Naive thymus-derived CD8-positive, alpha-beta T cell (primary cell): ENCODE results near the gene TIGIT. TPM values are rescaled to one million over a fixed set of nuclear protein-coding genes. Genes with fewer than 3 reads are reported as not detected.

Experiments
- ATAC-seq, 2 donors: fragments of 150-1000 bp; cut with Tn5 transposase in 1 of 2; sonication (Bioruptor Pico), chemical (Tn5 transposase) in 1 of 2; 1 replicate in 1 of 2; 2 replicates in 1 of 2; pipeline ENCODE4 v1.10.0; 2021; ENCODE audit warnings: mild to moderate bottlenecking in 2 of 2, moderate library complexity in 2 of 2
- POLR2A ChIA-PET: fragments of 350-600 bp; sonication (Branson Sonifier 250); formaldehyde crosslinking; loops from one replicate; lab custom pipeline; 2021; ENCODE audit warnings: antibody characterized with exemption; lab: Charles Lee
- DNase-seq, 10 donors: peaks; one replicate each; pipeline versions ENCODE4 v3.0.0 to v3.0.0-alpha.2; 2020 to 2022
- H3K27ac Mint-ChIP-seq, 10 donors: one replicate each; pipeline ENCODE4 v1.8.0; 2020 to 2022; ENCODE audit warnings: mild to moderate bottlenecking in 10 of 10, mixed read lengths in 10 of 10, moderate library complexity in 4 of 10, inconsistent platforms in 1 of 10
- H3K27me3 Mint-ChIP-seq, 5 donors: one replicate each; pipeline ENCODE4 v1.8.0; 2021 to 2022; ENCODE audit warnings: mixed read lengths in 5 of 5
- H3K36me3 Mint-ChIP-seq, 3 donors: one replicate each; pipeline ENCODE4 v1.8.0; 2020 to 2022; ENCODE audit warnings: mixed read lengths in 3 of 3, mild to moderate bottlenecking in 2 of 3, inconsistent platforms in 1 of 3
- H3K4me1 Mint-ChIP-seq, 4 donors: one replicate each; pipeline ENCODE4 v1.8.0; 2021 to 2022; ENCODE audit warnings: mixed read lengths in 4 of 4
- H3K4me3 Mint-ChIP-seq, 10 donors: one replicate each; pipeline ENCODE4 v1.8.0; 2020 to 2022; ENCODE audit warnings: mild to moderate bottlenecking in 10 of 10, mixed read lengths in 10 of 10, moderate library complexity in 6 of 10, inconsistent platforms in 1 of 10
- H3K9me3 Mint-ChIP-seq, 9 donors: one replicate each; pipeline ENCODE4 v1.8.0; 2020 to 2022; ENCODE audit warnings: mixed read lengths in 9 of 9, mild to moderate bottlenecking in 3 of 9, inconsistent platforms in 1 of 9, moderate library complexity in 1 of 9
- polyA plus RNA-seq, 3 donors: library from polyadenylated mRNA; unstranded; fragments of 300-500 nt; fragmentation: Illumina TruSeq; gene quantifications; one replicate each; pipeline ENCODE4 v1.2.3, GENCODE V29; 2021
- total RNA-seq, 8 experiments: library from RNA in 2 of 8; stranded (reverse) in 2 of 8; gene quantifications; one replicate each; pipeline ENCODE4 v1.2.3 and lab custom pipeline; 2021 to 2026

TIGIT gene
- total and polyA plus RNA-seq, 5 experiments from 2014 or later: 1.5 to 58.2 (median 5.0) TPM

DNA sequence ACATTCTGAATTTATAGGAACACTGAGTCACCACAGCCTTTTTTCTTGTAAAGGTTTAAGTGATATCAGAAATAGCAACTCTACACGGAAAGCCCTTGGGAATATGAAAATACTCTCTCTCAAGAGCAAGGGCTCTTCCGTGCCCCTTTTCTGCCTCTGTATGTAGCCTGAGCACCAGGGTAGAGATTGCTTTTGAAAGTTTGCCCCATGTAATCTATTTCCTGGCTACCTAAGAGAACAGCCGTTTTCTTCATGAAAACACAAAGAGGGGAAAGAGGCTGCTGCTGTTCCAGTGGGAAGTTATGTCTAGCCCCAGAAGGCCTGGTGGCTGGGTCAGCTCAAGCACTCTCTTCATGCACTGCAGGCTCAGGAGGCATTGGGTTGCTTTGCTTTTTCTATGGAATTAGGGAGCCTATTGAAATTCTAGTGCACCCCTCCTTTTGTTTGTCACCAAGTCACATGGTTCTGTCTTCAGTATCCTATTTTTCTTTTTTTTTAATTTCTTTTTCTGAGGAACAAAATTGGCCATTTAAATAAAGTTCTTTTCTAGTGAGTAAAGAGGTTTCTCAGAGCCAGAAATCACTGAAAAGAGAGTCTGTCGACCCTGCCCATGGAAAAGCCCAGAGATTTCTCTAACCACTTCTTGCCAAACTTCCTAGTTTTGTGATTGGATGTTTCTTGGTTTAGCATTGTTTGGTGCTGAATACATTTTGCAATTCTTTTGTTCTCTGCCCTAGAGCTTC lies 39.5 kb downstream of the TIGIT start:
- no peak for ATAC-seq
- peaks cover 0 to 11% (median 0%) of the 10 kb centered on the region in 9 donors for H3K9me3 Mint-ChIP-seq
- H3K27me3 Mint-ChIP-seq: no peaks in the 10 kb centered on the region
- H3K4me1 Mint-ChIP-seq: peaks cover 7 to 48% (median 12%) of the 10 kb centered on the region in 4 donors
- no peak for DNase-seq
- H3K4me3 Mint-ChIP-seq: no peak overlapping the region
- POLR2A ChIA-PET: no interaction called here
- peak overlapping the region in 6 of 10 donors; percentile 5 to 86 (median 64) for H3K27ac Mint-ChIP-seq
- H3K36me3 Mint-ChIP-seq: peaks cover 14 to 45% (median 32%) of the 10 kb centered on the region in 3 donors

- Mint-ChIP-seq H3K36me3 (peaks cover 14 to 47% (median 32%) of the 10 kb centered on the region in 3 donors), H3K9me3 (peaks cover 0 to 11% (median 0%) of the 10 kb centered on the region in 9 donors), H3K4me3 (no peak overlapping the region), H3K27ac (peak overlapping the region in 5 of 10 donors; percentile 8 to 86 (median 17)), H3K4me1 (peaks cover 3 to 46% (median 9%) of the 10 kb centered on the region in 4 donors), H3K27me3 (no peaks in the 10 kb centered on the region)
- ATAC-seq (no peak), DNase-seq (no peak)
- POLR2A ChIA-PET: no interaction called here
Measured at GRCh38 chr3:114333923-114334240, 40.1 kb downstream of the TIGIT start.

- peaks cover 0 to 11% (median 0%) of the 10 kb centered on the region in 9 donors for H3K9me3 Mint-ChIP-seq
- H3K27me3 Mint-ChIP-seq: no peaks in the 10 kb centered on the region
- no peak overlapping the region for H3K4me3 Mint-ChIP-seq
- ATAC-seq (no peak), DNase-seq (no peak)
- POLR2A ChIA-PET: no interaction called here
- peaks cover 0 to 43% (median 6%) of the 10 kb centered on the region in 4 donors for H3K4me1 Mint-ChIP-seq
- peaks cover 22 to 62% (median 24%) of the 10 kb centered on the region in 3 donors for H3K36me3 Mint-ChIP-seq
- peak overlapping the region in 2 of 10 donors; percentile 60 for H3K27ac Mint-ChIP-seq
Measured at GRCh38 chr3:114336122-114336697, 42.4 kb downstream of the TIGIT start.

DNA sequence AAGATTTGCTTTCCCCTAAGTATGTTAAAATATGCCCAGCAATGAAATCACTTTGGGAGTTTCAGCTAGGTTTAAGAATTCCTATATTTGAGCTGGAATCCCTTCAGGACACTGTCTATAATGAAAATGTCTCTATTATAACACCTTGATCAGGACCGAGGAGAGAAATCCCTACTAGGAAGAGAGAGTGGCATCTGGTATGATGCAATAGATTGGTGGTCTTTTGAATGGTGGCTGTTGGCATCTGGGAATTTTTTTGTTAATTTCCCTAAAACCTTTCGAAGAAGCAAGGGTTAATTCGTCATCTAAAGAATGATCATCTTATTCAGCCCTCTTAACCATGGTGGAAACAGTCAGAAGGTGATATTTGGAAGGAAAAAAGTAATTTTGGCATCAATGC lies 43.0 kb downstream of the TIGIT start:
- Mint-ChIP-seq H3K9me3 (peaks cover 0 to 9% (median 0%) of the 10 kb centered on the region in 9 donors), H3K27me3 (no peaks in the 10 kb centered on the region), H3K4me1 (peaks cover 0 to 37% (median 6%) of the 10 kb centered on the region in 4 donors), H3K27ac (peak overlapping the region in 4 of 10 donors; percentile 9 to 60 (median 52)), H3K4me3 (no peak overlapping the region), H3K36me3 (peaks cover 18 to 65% (median 19%) of the 10 kb centered on the region in 3 donors)
- POLR2A ChIA-PET: no interaction called here
- DNase-seq (no peak), ATAC-seq (no peak)

DNA sequence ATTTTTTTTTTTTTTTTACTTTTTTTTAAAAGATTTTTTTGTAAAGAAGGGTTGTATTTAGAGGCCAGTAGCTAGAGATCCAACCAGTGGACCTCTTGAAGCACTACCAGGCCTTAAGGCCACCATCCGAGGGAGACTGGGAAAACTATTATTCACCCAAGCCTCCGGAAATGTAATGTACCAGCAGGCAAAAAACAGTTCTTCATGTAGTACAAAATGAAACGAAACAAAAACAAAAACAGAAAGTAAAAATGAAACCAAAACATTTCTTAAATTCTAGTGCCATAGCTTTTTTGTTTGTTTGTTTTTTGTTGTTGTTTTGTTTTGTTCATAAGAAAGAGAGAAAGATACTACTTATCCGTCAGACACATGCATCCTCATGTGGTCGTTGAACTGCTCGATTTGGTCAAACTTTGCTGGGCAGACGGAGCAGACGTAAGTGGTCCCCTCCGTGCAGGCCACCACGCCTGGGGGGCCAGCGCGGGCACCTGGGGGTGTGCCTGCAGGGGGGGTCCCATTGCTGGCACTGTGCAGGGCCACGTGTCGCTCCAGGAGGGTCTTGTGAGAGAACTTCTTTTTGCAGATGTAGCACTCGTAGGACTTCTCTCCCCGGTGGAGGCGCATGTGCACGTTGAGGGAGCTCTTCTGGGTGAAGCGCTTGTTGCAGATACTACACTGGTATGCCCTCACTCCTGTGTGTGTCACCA lies 45.0 kb downstream of the TIGIT start:
- ATAC-seq: no peak
- H3K27me3 Mint-ChIP-seq: no peaks in the 10 kb centered on the region
- no peaks in the 10 kb centered on the region for H3K9me3 Mint-ChIP-seq
- peaks cover 0 to 19% (median 7%) of the 10 kb centered on the region in 4 donors for H3K4me1 Mint-ChIP-seq
- peak overlapping the region in 4 of 10 donors; percentile 18 to 71 (median 49) for H3K27ac Mint-ChIP-seq
- DNase-seq: no peak
- no peak overlapping the region for H3K4me3 Mint-ChIP-seq
- POLR2A ChIA-PET: interaction anchor here (1.0 kb wide), 1 partner anchor 125 kb away, joined by 3 read pairs; no protein-coding TSS in a partner anchor
- H3K36me3 Mint-ChIP-seq: peaks cover 6 to 69% (median 10%) of the 10 kb centered on the region in 3 donors

DNA sequence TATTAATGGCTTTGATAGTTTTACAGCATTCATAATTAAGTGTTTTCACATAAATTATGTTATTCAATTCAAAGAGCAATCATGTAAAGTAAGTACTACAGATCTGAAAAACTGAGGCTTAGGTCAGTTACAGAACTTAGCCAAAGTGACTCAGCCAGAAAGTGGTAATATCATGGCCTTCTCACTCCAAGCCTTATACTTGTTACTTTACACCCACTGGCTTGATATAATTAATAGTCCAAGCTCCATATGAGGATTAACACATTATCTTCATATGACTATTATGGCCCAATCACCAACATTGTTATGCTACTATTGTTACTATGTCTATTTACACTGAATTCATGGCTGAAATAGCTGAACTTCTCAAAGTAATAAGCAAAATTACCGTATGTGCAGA lies 50.7 kb downstream of the TIGIT start:
- H3K27me3 Mint-ChIP-seq: no peaks in the 10 kb centered on the region
- POLR2A ChIA-PET: no interaction called here
- H3K4me1 Mint-ChIP-seq: peaks cover 0 to 12% (median 3%) of the 10 kb centered on the region in 4 donors
- H3K36me3 Mint-ChIP-seq: peaks cover 16 to 59% (median 18%) of the 10 kb centered on the region in 3 donors
- peak overlapping the region in 2 of 10 donors; percentile 27 to 44 for H3K27ac Mint-ChIP-seq
- ATAC-seq: no peak
- no peak overlapping the region for H3K4me3 Mint-ChIP-seq
- DNase-seq: no peak
- H3K9me3 Mint-ChIP-seq: no peaks in the 10 kb centered on the region

DNA sequence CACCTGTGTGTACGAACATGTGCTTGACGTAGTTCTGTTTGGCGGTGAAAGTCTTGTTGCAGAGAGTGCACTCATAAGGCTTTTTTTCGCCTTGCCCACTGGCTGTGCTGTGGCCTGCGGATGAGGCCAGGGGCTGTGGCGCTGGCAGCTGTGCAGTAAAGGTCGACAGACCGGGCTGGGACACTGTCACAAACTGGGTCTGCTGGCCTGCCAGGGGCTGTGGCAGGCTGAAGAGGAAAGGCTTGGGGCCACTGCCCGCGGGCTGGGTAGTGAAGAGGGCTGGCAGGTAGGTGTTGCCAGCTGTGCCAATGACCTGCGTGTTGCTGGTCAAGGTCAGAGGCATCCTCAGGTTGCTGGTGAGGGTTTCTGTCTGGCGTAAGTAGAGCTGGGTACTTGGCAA lies 56.4 kb downstream of the TIGIT start:
- no peak for ATAC-seq
- POLR2A ChIA-PET: no interaction called here
- peaks cover 17 to 50% (median 32%) of the 10 kb centered on the region in 3 donors for H3K36me3 Mint-ChIP-seq
- H3K27me3 Mint-ChIP-seq: no peaks in the 10 kb centered on the region
- H3K4me3 Mint-ChIP-seq: no peak overlapping the region
- peaks cover 0 to 8% (median 0%) of the 10 kb centered on the region in 4 donors for H3K4me1 Mint-ChIP-seq
- no peak overlapping the region for H3K27ac Mint-ChIP-seq
- DNase-seq: no peak
- H3K9me3 Mint-ChIP-seq: no peaks in the 10 kb centered on the region

GRCh38 chr3:114350690-114351089 lies 56.9 kb downstream of the TIGIT start:
- H3K27me3 Mint-ChIP-seq: no peaks in the 10 kb centered on the region
- H3K9me3 Mint-ChIP-seq: no peaks in the 10 kb centered on the region
- peaks cover 0 to 6% (median 0%) of the 10 kb centered on the region in 4 donors for H3K4me1 Mint-ChIP-seq
- POLR2A ChIA-PET: no interaction called here
- no peak overlapping the region for H3K4me3 Mint-ChIP-seq
- ATAC-seq (no peak), DNase-seq (no peak)
- peak overlapping the region in 1 of 10 donors; percentile 35 for H3K27ac Mint-ChIP-seq
- peaks cover 17 to 48% (median 32%) of the 10 kb centered on the region in 3 donors for H3K36me3 Mint-ChIP-seq

- POLR2A ChIA-PET: interaction anchor here (0.6 kb wide), 1 partner anchor 9 kb away, joined by 3 read pairs; no protein-coding TSS in a partner anchor
- no peak for ATAC-seq
- H3K27ac Mint-ChIP-seq: peak overlapping the region in 2 of 10 donors; percentile 11 to 35
- H3K27me3 Mint-ChIP-seq: no peaks in the 10 kb centered on the region
- peaks cover 17 to 47% (median 32%) of the 10 kb centered on the region in 3 donors for H3K36me3 Mint-ChIP-seq
- no peaks in the 10 kb centered on the region for H3K9me3 Mint-ChIP-seq
- no peak for DNase-seq
- no peak overlapping the region for H3K4me3 Mint-ChIP-seq
- H3K4me1 Mint-ChIP-seq: peaks cover 0 to under 1% (median 0%) of the 10 kb centered on the region in 4 donors
Measured at GRCh38 chr3:114351123-114351821, 57.4 kb downstream of the TIGIT start.

- ATAC-seq (no peak), DNase-seq (no peak)
- H3K36me3 Mint-ChIP-seq: peaks cover 17 to 44% (median 32%) of the 10 kb centered on the region in 3 donors
- peaks cover 0 to 3% (median 0%) of the 10 kb centered on the region in 4 donors for H3K4me1 Mint-ChIP-seq
- POLR2A ChIA-PET: interaction anchor here (0.6 kb wide), 1 partner anchor 8 kb away, joined by 3 read pairs; no protein-coding TSS in a partner anchor
- no peaks in the 10 kb centered on the region for H3K9me3 Mint-ChIP-seq
- H3K27ac Mint-ChIP-seq: no peak overlapping the region
- no peaks in the 10 kb centered on the region for H3K27me3 Mint-ChIP-seq
- H3K4me3 Mint-ChIP-seq: no peak overlapping the region
Measured at GRCh38 chr3:114351822-114352145, 58.0 kb downstream of the TIGIT start.

GRCh38 chr3:114355653-114356052 lies 61.8 kb downstream of the TIGIT start:
- Mint-ChIP-seq H3K4me1 (peaks cover 0 to 6% (median 0%) of the 10 kb centered on the region in 4 donors), H3K27ac (no peak overlapping the region), H3K4me3 (no peak overlapping the region), H3K36me3 (peaks cover 4 to 17% (median 13%) of the 10 kb centered on the region in 3 donors), H3K27me3 (no peaks in the 10 kb centered on the region), H3K9me3 (no peaks in the 10 kb centered on the region)
- POLR2A ChIA-PET: no interaction called here
- DNase-seq (no peak), ATAC-seq (no peak)

GRCh38 chr3:114356066-114356465 lies 62.2 kb downstream of the TIGIT start:
- Mint-ChIP-seq H3K27ac (no peak overlapping the region), H3K36me3 (peaks cover 4 to 13% (median 9%) of the 10 kb centered on the region in 3 donors), H3K4me1 (peaks cover 0 to 6% (median 0%) of the 10 kb centered on the region in 4 donors), H3K4me3 (no peak overlapping the region), H3K9me3 (no peaks in the 10 kb centered on the region), H3K27me3 (no peaks in the 10 kb centered on the region)
- POLR2A ChIA-PET: no interaction called here
- DNase-seq (no peak), ATAC-seq (no peak)
